Vagina (tissue), 2 donors: Measurements from ENCODE around the gene CACNA2D4. TPM values are rescaled to one million over a fixed set of nuclear protein-coding genes. Genes with fewer than 3 reads are reported as not detected.

Experiments used
- DNase-seq, 2 donors: peaks; one replicate each; pipeline ENCODE4 v3.0.0-alpha.2; 2017; ENCODE audit errors: extremely low spot score in 2 of 2
- H3K27ac ChIP-seq: fragments of 200-600 bp; sonication (generic); one replicate; pipeline ENCODE4 v1.5.1; 2019
- H3K27me3 ChIP-seq: fragments of 200-600 bp; sonication (generic); one replicate; pipeline ENCODE4 v1.5.1; 2019
- H3K36me3 ChIP-seq, 2 donors: fragments of 200-600 bp; sonication (generic); one replicate each; pipeline ENCODE4 v1.5.1; 2017 to 2019
- H3K4me1 ChIP-seq: fragments of 200-600 bp; sonication (generic); one replicate; pipeline ENCODE4 v1.5.1; 2019
- H3K4me3 ChIP-seq, 2 donors: fragments of 200-600 bp; sonication (generic); 1 replicate in 1 of 2; 2 replicates in 1 of 2; pipeline ENCODE4 v1.5.1; 2016 to 2019
- H3K9me3 ChIP-seq: fragments of 200-600 bp; sonication (generic); one replicate; pipeline ENCODE4 v1.5.1; 2019
- POLR2A ChIP-seq, 2 donors: fragments of 450-650 bp; IDR thresholded peaks; one replicate each; pipeline ENCODE4 v1.6.1; 2017; ENCODE audit warnings: antibody characterized with exemption in 2 of 2, mild to moderate bottlenecking in 2 of 2, moderate library complexity in 2 of 2
- POLR2AphosphoS5 ChIP-seq, 2 donors: sonication (generic); formaldehyde crosslinking; IDR thresholded peaks; one replicate each; pipeline ENCODE4 v1.9.0; 2017; ENCODE audit warnings: antibody characterized with exemption in 2 of 2, mild to moderate bottlenecking in 2 of 2, low read depth in 1 of 2; ENCODE audit not compliant: insufficient read depth in 1 of 2
- intact Hi-C: fragments of 100-400 bp; cut with DNase I; formaldehyde crosslinking; loops from one replicate; pipeline ENCODE4 v1.15.1; 2023
- total RNA-seq: library from RNA; depleted of rRNA; stranded (reverse); fragments of >200 nt; gene quantifications from one replicate; pipeline ENCODE4 v1.2.3, GENCODE V29; 2016
- TF ChIP-seq, protein P1 (sequence below), 3 experiments: fragments of 450-650 bp in 2 of 3; fragments of 200-600 bp in 1 of 3; sonication (generic) in 1 of 3; IDR thresholded peaks; one replicate each; pipeline ENCODE4 v1.5.1; 2017 to 2019; ENCODE audit warnings: antibody characterized with exemption in 3 of 3, mild to moderate bottlenecking in 2 of 3, moderate library complexity in 2 of 3

The CACNA2D4 gene
- total RNA-seq, 1 donor from 2014 or later: 2.2 TPM

DNA sequence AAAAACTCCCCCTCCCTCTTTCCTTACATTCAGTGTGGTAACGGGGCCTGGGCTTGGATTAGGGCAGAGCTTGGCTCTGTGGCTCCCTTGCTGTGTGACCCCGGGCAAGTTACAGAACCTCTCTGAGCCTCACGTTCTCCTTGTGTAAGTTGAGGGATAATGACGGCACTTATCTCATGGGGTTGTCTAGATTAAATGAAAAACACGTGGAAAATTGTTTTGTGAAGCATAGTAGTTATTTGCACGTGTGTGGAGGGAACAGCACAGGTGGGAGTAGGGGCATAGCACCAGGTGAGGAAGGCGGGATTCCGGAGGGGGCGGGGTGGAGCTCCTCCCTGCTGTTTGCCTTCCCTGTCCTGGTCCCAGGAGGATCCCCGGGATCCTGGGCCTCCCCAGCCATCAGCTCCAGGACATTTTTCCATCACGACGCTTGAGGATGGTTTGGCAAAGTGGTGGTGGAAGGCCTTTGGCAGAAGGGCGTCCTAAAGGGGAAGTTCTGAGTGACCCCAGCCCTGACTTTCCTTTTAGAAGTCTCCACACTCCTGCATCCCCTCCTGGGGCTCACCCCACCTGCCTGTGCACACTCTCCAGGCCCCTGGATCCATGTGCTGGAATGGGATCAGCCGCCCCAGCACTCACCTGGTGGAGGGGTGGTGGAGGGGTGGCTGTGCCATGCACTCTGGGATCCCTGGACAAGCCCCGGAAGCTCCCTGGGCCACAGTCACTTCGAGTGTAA lies 75.4 kb downstream of the CACNA2D4 start:
- Histone ChIP-seq H3K36me3 (no peaks in the 10 kb centered on the region), H3K9me3 (no peaks in the 10 kb centered on the region), H3K4me1 (no peaks in the 10 kb centered on the region), H3K4me3 (no peak overlapping the region), H3K27ac (no peak overlapping the region), H3K27me3 (no peaks in the 10 kb centered on the region)
- TF ChIP-seq POLR2AphosphoS5 (IDR thresholded peaks at IDR 0.05; ENCODE audit: insufficient read depth in 1 of 2, low read depth in 1 of 2): no peak
- TF ChIP-seq POLR2A (IDR thresholded peaks at IDR 0.05): no peak
- TF ChIP-seq, protein P1, sequence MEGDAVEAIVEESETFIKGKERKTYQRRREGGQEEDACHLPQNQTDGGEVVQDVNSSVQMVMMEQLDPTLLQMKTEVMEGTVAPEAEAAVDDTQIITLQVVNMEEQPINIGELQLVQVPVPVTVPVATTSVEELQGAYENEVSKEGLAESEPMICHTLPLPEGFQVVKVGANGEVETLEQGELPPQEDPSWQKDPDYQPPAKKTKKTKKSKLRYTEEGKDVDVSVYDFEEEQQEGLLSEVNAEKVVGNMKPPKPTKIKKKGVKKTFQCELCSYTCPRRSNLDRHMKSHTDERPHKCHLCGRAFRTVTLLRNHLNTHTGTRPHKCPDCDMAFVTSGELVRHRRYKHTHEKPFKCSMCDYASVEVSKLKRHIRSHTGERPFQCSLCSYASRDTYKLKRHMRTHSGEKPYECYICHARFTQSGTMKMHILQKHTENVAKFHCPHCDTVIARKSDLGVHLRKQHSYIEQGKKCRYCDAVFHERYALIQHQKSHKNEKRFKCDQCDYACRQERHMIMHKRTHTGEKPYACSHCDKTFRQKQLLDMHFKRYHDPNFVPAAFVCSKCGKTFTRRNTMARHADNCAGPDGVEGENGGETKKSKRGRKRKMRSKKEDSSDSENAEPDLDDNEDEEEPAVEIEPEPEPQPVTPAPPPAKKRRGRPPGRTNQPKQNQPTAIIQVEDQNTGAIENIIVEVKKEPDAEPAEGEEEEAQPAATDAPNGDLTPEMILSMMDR (IDR thresholded peaks at IDR 0.05): no peak
- intact Hi-C loops: no loop called here
- no peak for DNase-seq

DNA sequence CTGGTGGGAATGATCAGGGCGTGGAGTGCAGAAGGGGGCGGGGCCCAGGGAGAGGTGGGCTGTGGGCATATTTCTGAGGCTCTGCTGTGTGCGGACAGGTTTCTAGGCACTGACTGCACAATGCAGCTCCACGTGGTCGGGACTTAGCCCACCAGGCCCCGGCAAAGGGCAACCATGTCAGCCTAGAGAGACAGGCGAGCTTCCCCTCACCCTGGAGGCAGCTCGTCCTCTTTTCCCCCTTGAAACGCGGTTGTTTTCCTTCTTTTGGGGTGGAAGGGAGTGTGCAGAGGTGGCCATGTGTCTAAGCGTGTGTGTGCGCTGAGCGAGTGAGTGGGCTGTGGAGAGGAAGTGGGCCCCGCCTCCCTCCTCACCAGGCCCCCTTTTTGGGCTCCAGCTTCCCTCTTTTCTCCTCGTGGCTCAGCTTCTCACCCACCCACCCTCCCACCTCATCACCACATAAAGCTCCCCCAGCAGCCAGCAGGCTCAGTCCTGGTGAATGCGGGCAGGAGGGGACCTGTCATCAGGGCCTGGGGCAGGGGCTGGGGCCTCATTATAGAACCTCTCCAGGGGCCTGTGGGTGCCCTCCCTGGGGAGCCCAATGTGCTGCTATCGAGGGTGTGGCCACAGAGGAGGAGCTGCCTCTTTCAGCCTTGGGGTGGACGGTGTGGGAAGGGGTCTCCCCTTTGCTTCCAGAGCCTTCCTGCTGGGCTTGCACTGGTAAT lies 76.1 kb downstream of the CACNA2D4 start:
- TF ChIP-seq, protein P1 (IDR thresholded peaks at IDR 0.05): no peak
- TF ChIP-seq POLR2AphosphoS5 (IDR thresholded peaks at IDR 0.05; ENCODE audit: insufficient read depth in 1 of 2, low read depth in 1 of 2) (no peak), POLR2A (IDR thresholded peaks at IDR 0.05) (no peak)
- DNase-seq: no peak
- H3K9me3 ChIP-seq: no peaks in the 10 kb centered on the region
- H3K27me3 ChIP-seq: no peaks in the 10 kb centered on the region
- no peaks in the 10 kb centered on the region for H3K36me3 ChIP-seq
- H3K27ac ChIP-seq: no peak overlapping the region
- no peaks in the 10 kb centered on the region for H3K4me1 ChIP-seq
- intact Hi-C loops: no loop called here
- H3K4me3 ChIP-seq: no peak overlapping the region

DNA sequence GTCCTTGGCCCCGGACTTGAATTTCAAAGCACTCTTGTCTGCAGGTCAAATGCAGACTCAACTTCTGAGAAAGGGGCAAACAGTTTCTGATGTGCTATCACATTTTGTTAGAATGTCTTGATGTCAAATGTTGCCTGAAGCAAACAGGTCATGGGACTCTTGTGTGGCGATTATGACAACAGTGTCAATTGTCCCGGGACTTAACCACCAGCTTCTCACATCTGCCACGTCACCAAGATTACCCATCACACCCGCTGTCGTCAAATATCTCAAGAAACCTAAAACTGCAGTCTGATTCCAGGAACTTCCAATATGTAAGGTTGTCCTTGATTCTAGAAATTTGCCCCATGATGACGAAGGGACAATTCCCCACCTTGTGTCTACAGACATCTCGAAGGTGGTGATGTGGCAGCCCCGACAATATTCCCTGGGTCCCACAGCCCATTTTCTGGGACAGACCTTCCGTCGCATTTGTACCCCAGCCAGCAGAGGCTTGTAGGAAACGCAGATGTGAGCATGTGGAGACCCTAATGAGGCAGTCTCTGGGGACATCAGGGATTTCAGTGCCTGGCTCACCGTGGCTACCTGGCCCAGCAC lies 76.8 kb downstream of the CACNA2D4 start:
- Histone ChIP-seq H3K36me3 (no peaks in the 10 kb centered on the region), H3K27me3 (no peaks in the 10 kb centered on the region), H3K4me3 (no peak overlapping the region), H3K9me3 (no peaks in the 10 kb centered on the region), H3K27ac (no peak overlapping the region), H3K4me1 (no peaks in the 10 kb centered on the region)
- no peak for DNase-seq
- intact Hi-C loops: no loop called here
- TF ChIP-seq POLR2A (IDR thresholded peaks at IDR 0.05): no peak
- TF ChIP-seq POLR2AphosphoS5 (IDR thresholded peaks at IDR 0.05; ENCODE audit: insufficient read depth in 1 of 2, low read depth in 1 of 2): no peak
- TF ChIP-seq, protein P1 (IDR thresholded peaks at IDR 0.05): no peak

DNA sequence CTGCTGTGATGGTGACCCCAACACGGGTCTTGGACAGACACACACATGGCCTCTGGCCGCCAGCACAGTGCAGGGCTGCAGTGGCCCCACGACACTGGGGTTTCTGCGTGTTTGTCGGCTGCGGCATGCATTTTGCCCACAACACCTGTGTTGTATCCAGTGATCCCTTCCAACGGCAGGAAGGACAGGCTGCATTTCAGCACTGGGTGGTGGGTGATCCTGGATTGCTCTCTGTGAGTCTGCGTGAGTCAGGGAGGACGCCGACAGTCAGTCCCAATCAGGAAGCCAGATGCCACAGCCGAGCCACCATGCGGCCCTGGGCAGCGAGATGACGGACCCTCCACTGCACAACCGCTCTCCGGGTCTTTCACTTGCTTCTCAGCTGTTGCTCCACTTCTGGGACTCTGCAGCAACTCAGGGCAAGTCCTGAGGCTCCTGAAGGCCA lies 77.4 kb downstream of the CACNA2D4 start:
- no peak for DNase-seq
- intact Hi-C loops: no loop called here
- Histone ChIP-seq H3K36me3 (no peaks in the 10 kb centered on the region), H3K27ac (no peak overlapping the region), H3K4me3 (no peak overlapping the region), H3K9me3 (no peaks in the 10 kb centered on the region), H3K27me3 (no peaks in the 10 kb centered on the region), H3K4me1 (no peaks in the 10 kb centered on the region)
- TF ChIP-seq, protein P1 (IDR thresholded peaks at IDR 0.05): no peak
- TF ChIP-seq POLR2A (IDR thresholded peaks at IDR 0.05) (no peak), POLR2AphosphoS5 (IDR thresholded peaks at IDR 0.05; ENCODE audit: insufficient read depth in 1 of 2, low read depth in 1 of 2) (no peak)
